BLaER1 treated with 17β-estradiol and CSF1 and Interleukin-3, amounts not matched to agents 10 nM and 100 nM (cell line): Measurements from ENCODE around the gene RPTN.

Experiments used
- H3K27ac ChIP-seq, 11 experiments: shearing (Covaris generic); formaldehyde crosslinking; 2 replicates each; pipeline ENCODE4 v1.8.1; 2022
- H3K27me3 ChIP-seq, 11 experiments: shearing (Covaris generic); formaldehyde crosslinking; 2 replicates each; pipeline ENCODE4 v1.8.1; 2022
- H3K36me3 ChIP-seq, 11 experiments: shearing (Covaris generic); formaldehyde crosslinking; 2 replicates each; pipeline ENCODE4 v1.8.1; 2022
- H3K4me1 ChIP-seq, 10 experiments: shearing (Covaris generic); formaldehyde crosslinking; 2 replicates each; pipeline ENCODE4 v1.8.1; 2022
- H3K4me2 ChIP-seq, 11 experiments: shearing (Covaris generic); formaldehyde crosslinking; 2 replicates each; pipeline ENCODE4 v1.8.1; 2022
- H3K4me3 ChIP-seq, 10 experiments: shearing (Covaris generic); formaldehyde crosslinking; 2 replicates each; pipeline ENCODE4 v1.8.1; 2022
- H3K9ac ChIP-seq, 11 experiments: shearing (Covaris generic); formaldehyde crosslinking; 2 replicates each; pipeline ENCODE4 v1.8.1; 2022
- H3K9me3 ChIP-seq, 11 experiments: shearing (Covaris generic); formaldehyde crosslinking; replicated peaks in 1 of 11; 2 replicates each; pipeline ENCODE4 v1.8.1; 2022
- H4K20me1 ChIP-seq, 11 experiments: shearing (Covaris generic); formaldehyde crosslinking; 2 replicates each; pipeline ENCODE4 v1.8.1; 2022
- Cebpa-rat ChIP-seq, 11 experiments: shearing (Covaris generic); IDR thresholded peaks; 2 replicates each; pipeline ENCODE4 v1.8.1; 2022

The RPTN gene

GRCh38 chr1:152127673-152128072 lies 31.4 kb downstream of the RPTN start:
- H3K4me2 ChIP-seq, result no peak overlapping the region
- no peak overlapping the region for H3K4me3 ChIP-seq
- H3K27ac ChIP-seq, result no peak overlapping the region
- no peaks in the 10 kb centered on the region for H3K4me1 ChIP-seq
- H3K9me3 ChIP-seq, result peaks cover 8 to 15% (median 10%) of the 10 kb centered on the region in 11 experiments
- H3K27me3 ChIP-seq, result no peaks in the 10 kb centered on the region
- no peak overlapping the region for H3K9ac ChIP-seq
- no peaks in the 10 kb centered on the region for H4K20me1 ChIP-seq
- no peaks in the 10 kb centered on the region for H3K36me3 ChIP-seq
- no peak for TF ChIP-seq Cebpa-rat (IDR thresholded peaks at IDR 0.05)

GRCh38 chr1:152125834-152126443 lies 33.1 kb downstream of the RPTN start:
- Histone ChIP-seq H4K20me1 (no peaks in the 10 kb centered on the region), H3K4me2 (no peak overlapping the region), H3K27me3 (no peaks in the 10 kb centered on the region), H3K27ac (no peak overlapping the region), H3K4me3 (no peak overlapping the region), H3K36me3 (no peaks in the 10 kb centered on the region), H3K9me3 (no peaks in the 10 kb centered on the region), H3K4me1 (no peaks in the 10 kb centered on the region), H3K9ac (no peak overlapping the region)
- TF ChIP-seq Cebpa-rat (IDR thresholded peaks at IDR 0.05), result no peak

GRCh38 chr1:152118915-152119314 lies 40.1 kb downstream of the RPTN start:
- H3K9me3 ChIP-seq, result peaks cover 0 to 3% (median 0%) of the 10 kb centered on the region in 11 experiments; a peak in 2 of 22 replicates
- H4K20me1 ChIP-seq, result no peaks in the 10 kb centered on the region
- H3K4me3 ChIP-seq, result no peak overlapping the region
- no peak overlapping the region for H3K9ac ChIP-seq
- no peaks in the 10 kb centered on the region for H3K4me1 ChIP-seq
- no peak for TF ChIP-seq Cebpa-rat (IDR thresholded peaks at IDR 0.05)
- no peaks in the 10 kb centered on the region for H3K36me3 ChIP-seq
- H3K27me3 ChIP-seq, result peaks cover 2 to 12% (median 5%) of the 10 kb centered on the region in 11 experiments; a peak in 16 of 22 replicates
- no peak overlapping the region for H3K27ac ChIP-seq
- no peak overlapping the region for H3K4me2 ChIP-seq

GRCh38 chr1:152115344-152115743 lies 43.7 kb downstream of the RPTN start, which contains the start of gene TCHH:
Gene TCHH, minus strand, starts transcription at chr1:152115444. Its CDS starts 1,364 bp downstream, at chr1:152114080.
- Histone ChIP-seq H4K20me1 (no peaks in the 10 kb centered on the region), H3K4me3 (no peak within 1 kb of the TSS), H3K9me3 (peaks cover 6 to 34% (median 26%) of the 10 kb centered on the region in 11 experiments; a peak in 20 of 22 replicates), H3K4me1 (peaks cover 16 to 28% (median 26%) of the 10 kb centered on the region in 10 experiments), H3K9ac (no peak within 1 kb of the TSS), H3K36me3 (no peaks in the 10 kb centered on the region), H3K27me3 (peaks cover 38 to 47% (median 41%) of the 10 kb centered on the region in 11 experiments), H3K27ac (no peak within 1 kb of the TSS), H3K4me2 (no peak within 1 kb of the TSS)
- TF ChIP-seq Cebpa-rat (IDR thresholded peaks at IDR 0.05), result no peak

GRCh38 chr1:152112885-152113432 lies 46.1 kb downstream of the RPTN start:
- H3K4me2 ChIP-seq, result peak overlapping the region in 9 of 11 experiments; percentile 63 to 96 (median 88); a peak in 18 of 22 replicates
- no peak for TF ChIP-seq Cebpa-rat (IDR thresholded peaks at IDR 0.05)
- peaks cover 26 to 58% (median 49%) of the 10 kb centered on the region in 11 experiments for H3K9me3 ChIP-seq
- peaks cover 23 to 36% (median 33%) of the 10 kb centered on the region in 10 experiments for H3K4me1 ChIP-seq
- H3K36me3 ChIP-seq, result no peaks in the 10 kb centered on the region
- no peaks in the 10 kb centered on the region for H4K20me1 ChIP-seq
- H3K4me3 ChIP-seq, result peak overlapping the region in 8 of 10 experiments; percentile 48 to 68 (median 58); a peak in 14 of 20 replicates
- H3K27ac ChIP-seq, result no peak overlapping the region
- H3K27me3 ChIP-seq, result peaks cover 61 to 71% (median 65%) of the 10 kb centered on the region in 11 experiments
- H3K9ac ChIP-seq, result no peak overlapping the region

- H3K27me3 ChIP-seq, result peaks cover 68 to 78% (median 71%) of the 10 kb centered on the region in 11 experiments
- no peak for TF ChIP-seq Cebpa-rat (IDR thresholded peaks at IDR 0.05)
Observed at GRCh38 chr1:152112101-152112884, 46.7 kb downstream of the RPTN start.

GRCh38 chr1:152111515-152111968 lies 47.5 kb downstream of the RPTN start:
- Histone ChIP-seq H3K27me3 (peaks cover 76 to 85% (median 79%) of the 10 kb centered on the region in 11 experiments), H3K27ac (no peak overlapping the region), H3K9me3 (peaks cover 35 to 67% (median 58%) of the 10 kb centered on the region in 11 experiments), H3K4me2 (peak overlapping the region; percentile 63 to 98 (median 88)), H3K36me3 (no peaks in the 10 kb centered on the region), H4K20me1 (no peaks in the 10 kb centered on the region), H3K9ac (peak overlapping the region in 7 of 11 experiments; percentile 0 to 59 (median 19); a peak in 11 of 22 replicates), H3K4me3 (peak overlapping the region; percentile 42 to 68 (median 58)), H3K4me1 (peaks cover 23 to 36% (median 33%) of the 10 kb centered on the region in 10 experiments)
- no peak for TF ChIP-seq Cebpa-rat (IDR thresholded peaks at IDR 0.05)

More at GRCh38 chr1:152112101-152112884, 46.7 kb downstream of the RPTN start:
- peak overlapping the region; percentile 63 to 98 (median 88) for H3K4me2 ChIP-seq
- peak overlapping the region in 3 of 11 experiments; percentile 4 to 25 (median 17); a peak in 2 of 22 replicates for H3K9ac ChIP-seq
- H3K4me1 ChIP-seq, result peaks cover 23 to 36% (median 33%) of the 10 kb centered on the region in 10 experiments
- no peak overlapping the region for H3K27ac ChIP-seq
- H3K4me3 ChIP-seq, result peak overlapping the region; percentile 42 to 68 (median 58)
- H3K36me3 ChIP-seq, result no peaks in the 10 kb centered on the region
- no peaks in the 10 kb centered on the region for H4K20me1 ChIP-seq
- H3K9me3 ChIP-seq, result peaks cover 33 to 65% (median 56%) of the 10 kb centered on the region in 11 experiments

GRCh38 chr1:152110860-152111514 lies 48.0 kb downstream of the RPTN start:
- no peak for TF ChIP-seq Cebpa-rat (IDR thresholded peaks at IDR 0.05)
- peak overlapping the region in 7 of 11 experiments; percentile 0 to 59 (median 19); a peak in 11 of 22 replicates for H3K9ac ChIP-seq
- peaks cover 35 to 67% (median 58%) of the 10 kb centered on the region in 11 experiments for H3K9me3 ChIP-seq
- peak overlapping the region; percentile 63 to 98 (median 88) for H3K4me2 ChIP-seq
- no peak overlapping the region for H3K27ac ChIP-seq
- H4K20me1 ChIP-seq, result no peaks in the 10 kb centered on the region
- H3K4me3 ChIP-seq, result peak overlapping the region; percentile 42 to 68 (median 58)
- H3K27me3 ChIP-seq, result peaks cover 81 to 91% (median 84%) of the 10 kb centered on the region in 11 experiments
- peaks cover 23 to 36% (median 33%) of the 10 kb centered on the region in 10 experiments for H3K4me1 ChIP-seq
- no peaks in the 10 kb centered on the region for H3K36me3 ChIP-seq
